GM12878 (cell line): ENCODE results near the gene GIMD1. TPM values are rescaled to one million over a fixed set of nuclear protein-coding genes. Genes with fewer than 3 reads are reported as not detected.

Experiments used
- ATAC-seq: fragments of 200-7000 bp; cut with Tn5 transposase; 3 replicates; pipeline ENCODE4 v1.9.1; 2020; ENCODE audit warnings: mild to moderate bottlenecking, moderate library complexity
- BruUV-seq: library from RNA; stranded (reverse); fragments of 400-500 nt; replicated peaks from 2 replicates; lab custom pipeline; 2021; lab: Mats Ljungman, UMichigan
- CTCF ChIA-PET: fragments of 300-600 bp; sonication (Branson Sonifier 250); formaldehyde crosslinking; extraction: SDS; loops from one replicate; lab custom pipeline; 2021; ENCODE audit warnings: inconsistent platforms; lab: Yijun Ruan, JAX
- POLR2A ChIA-PET: fragments of 350-600 bp; formaldehyde crosslinking; extraction: SDS; loops from one replicate; lab custom pipeline; 2021; ENCODE audit warnings: inconsistent platforms; lab: Charles Lee
- RAD21 ChIA-PET: fragments of 300-600 bp; sonication (Branson Sonifier 250); formaldehyde crosslinking; loops from one replicate; lab custom pipeline; 2023; ENCODE audit warnings: antibody characterized with exemption; ENCODE audit not compliant: unreplicated experiment; lab: Charles Lee
- SMC1A ChIA-PET: fragments of 300-600 bp; sonication (Branson Sonifier 250); formaldehyde crosslinking; loops from one replicate; lab custom pipeline; 2023; ENCODE audit not compliant: unreplicated experiment, uncharacterized antibody; lab: Charles Lee
- DNase-seq: peaks from one replicate; pipeline ENCODE4 v3.0.0-alpha.2; 2011; ENCODE audit warnings: low read depth, low spot score
- FAIRE-seq: peaks from 3 replicates; lab custom pipeline; 2011; peaks lifted over from hg19 to GRCh38; lab: Jason Lieb, UNC
- H2AFZ ChIP-seq: 2 replicates; pipeline ENCODE4 v1.6.0; 2011; ENCODE audit warnings: low read depth, low read length, control low read depth; ENCODE audit not compliant: control insufficient read depth
- H3K27ac ChIP-seq: 2 replicates; pipeline ENCODE4 v1.5.1; 2011; ENCODE audit warnings: control low read depth; ENCODE audit not compliant: control insufficient read depth, insufficient read depth
- H3K27me3 ChIP-seq, 2 experiments: replicated peaks in 1 of 2; 2 replicates each; pipeline versions ENCODE4 v1.6.0 to v1.6.1; 2011; ENCODE audit warnings: low read length in 1 of 2; ENCODE audit not compliant: control insufficient read depth in 2 of 2, insufficient read depth in 2 of 2
- H3K36me3 ChIP-seq, 2 experiments: 2 replicates each; pipeline ENCODE4 v1.5.1; 2011; ENCODE audit warnings: low read length in 1 of 2; ENCODE audit not compliant: control insufficient read depth in 2 of 2, insufficient read depth in 2 of 2
- H3K4me1 ChIP-seq: 2 replicates; pipeline ENCODE4 v1.6.1; 2011; ENCODE audit warnings: mild to moderate bottlenecking, low read length, moderate library complexity, mixed read lengths; ENCODE audit not compliant: control insufficient read depth, insufficient read depth
- H3K4me2 ChIP-seq: 2 replicates; pipeline ENCODE4 v1.6.0; 2011; ENCODE audit warnings: control low read depth; ENCODE audit not compliant: control insufficient read depth, insufficient read depth
- H3K4me3 ChIP-seq: fragments of 200-600 bp; sonication (generic); 2 replicates; pipeline ENCODE4 v1.5.1; 2016
- H3K79me2 ChIP-seq: 2 replicates; pipeline ENCODE4 v1.6.0; 2011; ENCODE audit warnings: low read length; ENCODE audit not compliant: control insufficient read depth, insufficient read depth
- H3K9ac ChIP-seq: 2 replicates; pipeline ENCODE4 v1.8.0; 2011; ENCODE audit warnings: low read length, control low read depth, mixed read lengths; ENCODE audit not compliant: control insufficient read depth, insufficient read depth
- H3K9me3 ChIP-seq: replicated peaks from 3 replicates; pipeline ENCODE4 v1.5.1; 2011; ENCODE audit warnings: mild to moderate bottlenecking, low read length; ENCODE audit not compliant: control insufficient read depth, insufficient read depth
- H4K20me1 ChIP-seq: 2 replicates; pipeline ENCODE4 v1.6.0; 2011; ENCODE audit not compliant: control insufficient read depth, insufficient read depth
- EP300 ChIP-seq, 2 experiments: fragments of 150-350 bp in 1 of 2; IDR thresholded peaks; 2 replicates each; pipeline ENCODE4 v1.6.1; 2011 to 2012; ENCODE audit warnings: low read depth in 2 of 2, low read length in 2 of 2, borderline replicate concordance in 1 of 2, improper control_type of control experiment in 1 of 2, inconsistent platforms in 1 of 2; ENCODE audit not compliant: control insufficient read depth in 1 of 2
- ESRRA ChIP-seq: IDR thresholded peaks from 2 replicates; pipeline ENCODE4 v1.6.1; 2012; ENCODE audit warnings: mild to moderate bottlenecking, low read length, improper control_type of control experiment
- EZH2 ChIP-seq: IDR thresholded peaks from 2 replicates; pipeline ENCODE4 v1.6.1; 2012; ENCODE audit warnings: low read depth, mild to moderate bottlenecking, control low read depth, inconsistent platforms, low read length, borderline replicate concordance; ENCODE audit not compliant: control insufficient read depth
- FOS ChIP-seq: IDR thresholded peaks from 3 replicates; pipeline ENCODE4 v1.6.1; 2011; ENCODE audit warnings: borderline replicate concordance; ENCODE audit not compliant: insufficient read length; ENCODE audit errors: extremely low read depth
- IRF4 ChIP-seq: IDR thresholded peaks from 2 replicates; pipeline ENCODE4 v1.6.1; 2011; ENCODE audit warnings: low read depth, low read length
- MEF2A ChIP-seq: IDR thresholded peaks from 2 replicates; pipeline ENCODE4 v1.6.1; 2011; ENCODE audit warnings: low read depth, mild to moderate bottlenecking, low read length, moderate library complexity; ENCODE audit not compliant: insufficient read depth
- MXI1 ChIP-seq: fragments of 150-350 bp; IDR thresholded peaks from 2 replicates; pipeline ENCODE4 v1.6.1; 2011; ENCODE audit warnings: low read depth, mild to moderate bottlenecking, inconsistent platforms, low read length, improper control_type of control experiment
- NR2C1 ChIP-seq: fragments of 450-650 bp; IDR thresholded peaks from 2 replicates; pipeline ENCODE4 v1.6.1; 2017; ENCODE audit warnings: antibody characterized with exemption, mild to moderate bottlenecking, moderate library complexity
- RAD21 ChIP-seq: IDR thresholded peaks from 2 replicates; pipeline ENCODE4 v1.6.1; 2011; ENCODE audit warnings: mild to moderate bottlenecking, low read depth, low read length, moderate library complexity; ENCODE audit not compliant: insufficient read depth
- RUNX3 ChIP-seq: IDR thresholded peaks from 2 replicates; pipeline ENCODE4 v1.6.1; 2012; ENCODE audit warnings: low read length, inconsistent platforms
- SUZ12 ChIP-seq: fragments of 200-600 bp; sonication (generic); IDR thresholded peaks from one replicate; pipeline ENCODE4 v1.6.1; 2018; ENCODE audit warnings: antibody characterized with exemption, mild to moderate bottlenecking; ENCODE audit not compliant: unreplicated experiment
- ZBTB33 ChIP-seq: fragments of 450-650 bp; IDR thresholded peaks from 2 replicates; pipeline ENCODE4 v1.6.1; 2017; ENCODE audit warnings: mild to moderate bottlenecking
- ZNF274 ChIP-seq: IDR thresholded peaks from one replicate; pipeline ENCODE4 v1.8.0; 2011; ENCODE audit not compliant: insufficient read length, insufficient read depth
- in situ Hi-C: fragments of 300-500 bp; cut with MboI; formaldehyde crosslinking; loops from 9 replicates; pipeline ENCODE4 v1.14.3; 2018; ENCODE audit warnings: mixed read lengths
- intact Hi-C: fragments of 100-400 bp; cut with micrococcal nuclease; formaldehyde crosslinking; loops from one replicate; pipeline ENCODE4 v1.14.2; 2022; ENCODE audit not compliant: unreplicated experiment
- polyA plus RNA-seq, 11 experiments: library from polyadenylated mRNA; depleted of rRNA in 4 of 11; unstranded in 6 of 11; stranded (reverse) in 5 of 11; fragments of >200 nt; fragmentation: Nextera tagmentation in 4 of 11; fragmentation: Illumina TruSeq in 1 of 11; extraction: Ambion mirVana in 4 of 11; extraction: Trizol in 1 of 11; gene quantifications; 1 replicate in 1 of 11; 2 replicates in 10 of 11; pipeline versions ENCODE4 v1.2.1 to v1.2.3, GENCODE V29; 2011 to 2016; ENCODE audit warnings: inconsistent platforms in 2 of 11, missing spikeins in 2 of 11, low read depth in 1 of 11
- total RNA-seq, 4 experiments: library from RNA; depleted of rRNA in 3 of 4; stranded (reverse); fragments of >200 nt in 3 of 4; fragmentation: Illumina TruSeq in 1 of 4; extraction: Trizol in 1 of 4; gene quantifications; 2 replicates each; pipeline versions ENCODE4 v1.2.1 to v1.2.3, GENCODE V29; 2013 to 2021
- TF ChIP-seq, protein P1 (sequence below): fragments of 450-650 bp; IDR thresholded peaks from 2 replicates; pipeline ENCODE4 v1.6.1; 2017; ENCODE audit warnings: mild to moderate bottlenecking, moderate library complexity
- TF ChIP-seq, protein P2 (sequence below): fragments of 450-650 bp; IDR thresholded peaks from 2 replicates; pipeline ENCODE4 v1.6.1; 2017; ENCODE audit warnings: antibody characterized with exemption, mild to moderate bottlenecking, moderate library complexity

Gene GIMD1
- total and polyA plus RNA-seq, 10 of the 15 experiments (the other 5 are each of a cell fraction or from before 2014, with no cell fraction given): 0.14 TPM; not detected in 9

- TF ChIP-seq, protein P1, sequence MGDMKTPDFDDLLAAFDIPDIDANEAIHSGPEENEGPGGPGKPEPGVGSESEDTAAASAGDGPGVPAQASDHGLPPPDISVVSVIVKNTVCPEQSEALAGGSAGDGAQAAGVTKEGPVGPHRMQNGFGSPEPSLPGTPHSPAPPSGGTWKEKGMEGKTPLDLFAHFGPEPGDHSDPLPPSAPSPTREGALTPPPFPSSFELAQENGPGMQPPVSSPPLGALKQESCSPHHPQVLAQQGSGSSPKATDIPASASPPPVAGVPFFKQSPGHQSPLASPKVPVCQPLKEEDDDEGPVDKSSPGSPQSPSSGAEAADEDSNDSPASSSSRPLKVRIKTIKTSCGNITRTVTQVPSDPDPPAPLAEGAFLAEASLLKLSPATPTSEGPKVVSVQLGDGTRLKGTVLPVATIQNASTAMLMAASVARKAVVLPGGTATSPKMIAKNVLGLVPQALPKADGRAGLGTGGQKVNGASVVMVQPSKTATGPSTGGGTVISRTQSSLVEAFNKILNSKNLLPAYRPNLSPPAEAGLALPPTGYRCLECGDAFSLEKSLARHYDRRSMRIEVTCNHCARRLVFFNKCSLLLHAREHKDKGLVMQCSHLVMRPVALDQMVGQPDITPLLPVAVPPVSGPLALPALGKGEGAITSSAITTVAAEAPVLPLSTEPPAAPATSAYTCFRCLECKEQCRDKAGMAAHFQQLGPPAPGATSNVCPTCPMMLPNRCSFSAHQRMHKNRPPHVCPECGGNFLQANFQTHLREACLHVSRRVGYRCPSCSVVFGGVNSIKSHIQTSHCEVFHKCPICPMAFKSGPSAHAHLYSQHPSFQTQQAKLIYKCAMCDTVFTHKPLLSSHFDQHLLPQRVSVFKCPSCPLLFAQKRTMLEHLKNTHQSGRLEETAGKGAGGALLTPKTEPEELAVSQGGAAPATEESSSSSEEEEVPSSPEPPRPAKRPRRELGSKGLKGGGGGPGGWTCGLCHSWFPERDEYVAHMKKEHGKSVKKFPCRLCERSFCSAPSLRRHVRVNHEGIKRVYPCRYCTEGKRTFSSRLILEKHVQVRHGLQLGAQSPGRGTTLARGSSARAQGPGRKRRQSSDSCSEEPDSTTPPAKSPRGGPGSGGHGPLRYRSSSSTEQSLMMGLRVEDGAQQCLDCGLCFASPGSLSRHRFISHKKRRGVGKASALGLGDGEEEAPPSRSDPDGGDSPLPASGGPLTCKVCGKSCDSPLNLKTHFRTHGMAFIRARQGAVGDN: no peak
These were observed 16.3 kb upstream of the GIMD1 start (continued) for GRCh38 chr4:106384878-106385277.

- Histone ChIP-seq H3K9ac (no peak overlapping the region), H3K4me3 (no peak overlapping the region), H3K9me3 (no peaks in the 10 kb centered on the region), H3K4me2 (no peak overlapping the region), H2AFZ (no peak overlapping the region), H3K27ac (no peak overlapping the region), H3K27me3 (no peaks in the 10 kb centered on the region), H4K20me1 (no peaks in the 10 kb centered on the region), H3K36me3 (no peaks in the 10 kb centered on the region), H3K79me2 (no peaks in the 10 kb centered on the region), H3K4me1 (no peaks in the 10 kb centered on the region)
- ChIA-PET CTCF (interaction anchor here (0.8 to 1.2 kb wide), 2 partner anchors 11 kb away, joined by 3 read pairs; no protein-coding TSS in a partner anchor), POLR2A (no interaction called here), SMC1A (interaction anchor here (0.7 to 2.0 kb wide), 2 partner anchors 10 to 19 kb away, joined by 3 to 5 read pairs; no protein-coding TSS in a partner anchor), RAD21 (no interaction called here)
- intact Hi-C loops (no loop called here), in situ Hi-C loops (no loop called here)
- no peak for DNase-seq
- no TSS peak for BruUV-seq
- FAIRE-seq: no peak
- ATAC-seq: no peak
- no peak for TF ChIP-seq IRF4
- TF ChIP-seq EP300 (IDR thresholded peaks at IDR 0.05; ENCODE audit: borderline replicate concordance in 1 of 2, control insufficient read depth in 1 of 2, low read depth in 2 of 2, low read length in 2 of 2): no peak
- TF ChIP-seq ESRRA: no peak
- no peak for TF ChIP-seq ZBTB33
- TF ChIP-seq SUZ12: no peak
- no peak for TF ChIP-seq EZH2
- TF ChIP-seq, protein P2, sequence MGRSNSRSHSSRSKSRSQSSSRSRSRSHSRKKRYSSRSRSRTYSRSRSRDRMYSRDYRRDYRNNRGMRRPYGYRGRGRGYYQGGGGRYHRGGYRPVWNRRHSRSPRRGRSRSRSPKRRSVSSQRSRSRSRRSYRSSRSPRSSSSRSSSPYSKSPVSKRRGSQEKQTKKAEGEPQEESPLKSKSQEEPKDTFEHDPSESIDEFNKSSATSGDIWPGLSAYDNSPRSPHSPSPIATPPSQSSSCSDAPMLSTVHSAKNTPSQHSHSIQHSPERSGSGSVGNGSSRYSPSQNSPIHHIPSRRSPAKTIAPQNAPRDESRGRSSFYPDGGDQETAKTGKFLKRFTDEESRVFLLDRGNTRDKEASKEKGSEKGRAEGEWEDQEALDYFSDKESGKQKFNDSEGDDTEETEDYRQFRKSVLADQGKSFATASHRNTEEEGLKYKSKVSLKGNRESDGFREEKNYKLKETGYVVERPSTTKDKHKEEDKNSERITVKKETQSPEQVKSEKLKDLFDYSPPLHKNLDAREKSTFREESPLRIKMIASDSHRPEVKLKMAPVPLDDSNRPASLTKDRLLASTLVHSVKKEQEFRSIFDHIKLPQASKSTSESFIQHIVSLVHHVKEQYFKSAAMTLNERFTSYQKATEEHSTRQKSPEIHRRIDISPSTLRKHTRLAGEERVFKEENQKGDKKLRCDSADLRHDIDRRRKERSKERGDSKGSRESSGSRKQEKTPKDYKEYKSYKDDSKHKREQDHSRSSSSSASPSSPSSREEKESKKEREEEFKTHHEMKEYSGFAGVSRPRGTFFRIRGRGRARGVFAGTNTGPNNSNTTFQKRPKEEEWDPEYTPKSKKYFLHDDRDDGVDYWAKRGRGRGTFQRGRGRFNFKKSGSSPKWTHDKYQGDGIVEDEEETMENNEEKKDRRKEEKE: no peak
- no peak for TF ChIP-seq MEF2A
- TF ChIP-seq NR2C1: no peak
- no peak for TF ChIP-seq FOS
- no peak for TF ChIP-seq MXI1
- TF ChIP-seq RUNX3: no peak
- no peak for TF ChIP-seq RAD21
- no peak for TF ChIP-seq ZNF274
These were observed 11.6 kb upstream of the GIMD1 start for GRCh38 chr4:106380179-106380578.
